Neuronal stem cell (in vitro differentiated cells): ENCODE results near the gene AOAH.

ENCODE experiments used
- DNase-seq: peaks from one replicate; pipeline ENCODE4 v3.0.0-alpha.2; 2013; ENCODE audit warnings: low spot score
- H2AFZ ChIP-seq: one replicate; pipeline ENCODE4 v1.6.1; 2013; ENCODE audit warnings: mild to moderate bottlenecking, low read length, inconsistent platforms
- H2AK5ac ChIP-seq: 2 replicates; pipeline ENCODE4 v1.6.1; 2013; ENCODE audit warnings: low read depth, mild to moderate bottlenecking, inconsistent platforms, low read length, moderate library complexity, mixed read lengths
- H2BK120ac ChIP-seq: 2 replicates; pipeline ENCODE4 v1.6.1; 2013; ENCODE audit warnings: low read depth, mild to moderate bottlenecking, inconsistent platforms, low read length, moderate library complexity, mixed read lengths
- H2BK12ac ChIP-seq: one replicate; pipeline ENCODE4 v1.6.1; 2013; ENCODE audit warnings: low read length, inconsistent platforms
- H2BK15ac ChIP-seq: 2 replicates; pipeline ENCODE4 v1.6.1; 2013; ENCODE audit warnings: mild to moderate bottlenecking, low read length, inconsistent platforms, mixed read lengths
- H2BK5ac ChIP-seq: one replicate; pipeline ENCODE4 v1.6.1; 2013; ENCODE audit warnings: inconsistent platforms, mild to moderate bottlenecking, low read length, moderate library complexity
- H3K14ac ChIP-seq: one replicate; pipeline ENCODE4 v1.6.1; 2013; ENCODE audit warnings: low read length, inconsistent platforms
- H3K18ac ChIP-seq: 2 replicates; pipeline ENCODE4 v1.6.1; 2013; ENCODE audit warnings: low read length, inconsistent platforms
- H3K23ac ChIP-seq: 2 replicates; pipeline ENCODE4 v1.6.1; 2013; ENCODE audit warnings: low read depth, mild to moderate bottlenecking, mixed read lengths, low read length, inconsistent platforms; ENCODE audit not compliant: poor library complexity
- H3K27ac ChIP-seq: replicated peaks from 3 replicates; pipeline ENCODE4 v1.5.1; 2013; ENCODE audit warnings: low read length, inconsistent platforms
- H3K27me3 ChIP-seq, 3 experiments: 2 replicates each; pipeline ENCODE4 v1.6.1; 2013; ENCODE audit warnings: low read length in 3 of 3, mild to moderate bottlenecking in 2 of 3, inconsistent platforms in 1 of 3, low read depth in 1 of 3, mixed read lengths in 1 of 3, moderate library complexity in 1 of 3; ENCODE audit not compliant: control insufficient read depth in 3 of 3, insufficient read depth in 3 of 3
- H3K36me3 ChIP-seq, 2 donors: replicated peaks in 1 of 2; 2 replicates each; pipeline ENCODE4 v1.6.1; 2013; ENCODE audit warnings: low read length in 2 of 2; ENCODE audit not compliant: control insufficient read depth in 2 of 2, insufficient read depth in 2 of 2
- H3K4ac ChIP-seq: 2 replicates; pipeline ENCODE4 v1.6.1; 2013; ENCODE audit warnings: inconsistent platforms, mild to moderate bottlenecking, low read length, moderate library complexity
- H3K4me1 ChIP-seq, 2 donors: 1 replicate in 1 of 2; 2 replicates in 1 of 2; pipeline ENCODE4 v1.6.1; 2013; ENCODE audit warnings: low read length in 2 of 2, low read depth in 1 of 2; ENCODE audit not compliant: control insufficient read depth in 2 of 2, insufficient read depth in 1 of 2
- H3K4me2 ChIP-seq: one replicate; pipeline ENCODE4 v1.6.1; 2013; ENCODE audit warnings: mild to moderate bottlenecking, low read length, inconsistent platforms; ENCODE audit not compliant: insufficient read depth, poor library complexity, severe bottlenecking
- H3K4me3 ChIP-seq, 2 donors: 2 replicates each; pipeline ENCODE4 v1.5.1; 2013; ENCODE audit warnings: low read length in 2 of 2, mild to moderate bottlenecking in 2 of 2, inconsistent platforms in 1 of 2, moderate library complexity in 1 of 2
- H3K79me1 ChIP-seq: one replicate; pipeline ENCODE4 v1.6.1; 2013; ENCODE audit warnings: low read depth, mild to moderate bottlenecking, inconsistent platforms, low read length, moderate library complexity
- H3K9ac ChIP-seq: one replicate; pipeline ENCODE4 v1.6.1; 2013; ENCODE audit warnings: mild to moderate bottlenecking, low read depth, low read length, inconsistent platforms; ENCODE audit not compliant: poor library complexity
- H3K9me3 ChIP-seq, 2 donors: replicated peaks in 1 of 2; 2 replicates each; pipeline versions ENCODE3 to v1.6.1; 2013; ENCODE audit warnings: low read length in 2 of 2, mild to moderate bottlenecking in 2 of 2, inconsistent platforms in 1 of 2, low read depth in 1 of 2, mixed read lengths in 1 of 2, moderate library complexity in 1 of 2; ENCODE audit not compliant: control insufficient read depth in 2 of 2, insufficient read depth in 1 of 2
- H4K8ac ChIP-seq: one replicate; pipeline ENCODE4 v1.6.1; 2013; ENCODE audit warnings: low read depth, mild to moderate bottlenecking, inconsistent platforms, low read length, moderate library complexity
- H4K91ac ChIP-seq: one replicate; pipeline ENCODE4 v1.6.1; 2013; ENCODE audit warnings: low read length, low read depth, mild to moderate bottlenecking, inconsistent platforms; ENCODE audit not compliant: poor library complexity
- WGBS, 2 donors: extraction: QIAGEN DNeasy Blood & Tissue Kit; methylation state at CpG; one replicate each; pipeline ENCODE4 v1.1.7; 2013; ENCODE audit warnings: missing lambda C conversion rate in 2 of 2, mixed read lengths in 1 of 2; ENCODE audit not compliant: insufficient read length in 2 of 2, insufficient replicate concordance in 1 of 2; ENCODE audit errors: extremely low coverage in 2 of 2; 5-methylcytosine and 5-hydroxymethylcytosine counted together

AOAH gene

DNA sequence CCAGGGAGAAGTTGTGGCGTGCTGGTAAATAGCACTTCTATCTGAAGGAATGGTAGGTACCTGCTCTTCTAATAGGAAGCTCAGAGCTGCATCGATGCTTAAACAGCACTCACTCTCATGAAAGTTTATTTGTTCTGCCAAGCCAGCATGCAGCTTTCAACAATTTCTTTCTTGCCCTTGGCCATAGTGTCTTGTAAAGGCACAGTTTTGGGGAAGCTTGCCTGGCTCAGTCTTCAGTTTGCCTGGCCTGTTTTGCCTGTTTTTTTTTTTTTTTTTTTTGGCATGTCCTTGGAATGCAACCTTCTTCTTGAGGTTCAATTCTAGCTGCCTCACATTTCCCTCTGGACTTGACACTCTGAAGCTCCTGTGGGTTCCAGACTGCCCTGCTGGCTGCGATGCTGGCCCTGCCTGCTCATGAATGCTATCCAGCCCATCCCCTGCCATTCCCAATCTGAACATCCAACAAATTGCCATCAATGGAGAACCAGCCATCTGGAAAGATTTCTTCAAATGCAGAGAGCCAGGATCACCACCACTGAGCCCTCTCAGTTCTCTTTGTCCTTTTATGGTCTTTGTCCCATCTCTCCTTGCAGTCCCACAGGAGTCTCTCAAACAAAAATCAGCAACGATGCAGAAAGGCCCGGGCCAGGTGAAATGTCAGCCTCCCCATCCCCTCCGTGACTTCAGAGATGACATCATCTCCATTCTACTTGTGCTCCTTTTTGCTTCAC, 200.8 kb downstream of the AOAH start:
- Histone ChIP-seq H4K91ac (no peak overlapping the region), H3K79me1 (no peaks in the 10 kb centered on the region), H3K4me1 (peaks cover 0 to 9% of the 10 kb centered on the region in 2 donors), H3K9me3 (no peaks in the 10 kb centered on the region), H3K9ac (no peak overlapping the region), H2BK15ac (no peak overlapping the region), H3K14ac (no peak overlapping the region), H2BK5ac (no peak overlapping the region), H3K18ac (no peak overlapping the region), H4K8ac (no peak overlapping the region), H2BK120ac (no peak overlapping the region), H3K23ac (no peak overlapping the region), H3K27me3 (no peaks in the 10 kb centered on the region), H3K36me3 (no peaks in the 10 kb centered on the region), H3K4me2 (no peak overlapping the region), H3K27ac (no peak overlapping the region), H2AK5ac (no peak overlapping the region), H2BK12ac (no peak overlapping the region), H3K4me3 (no peak overlapping the region), H2AFZ (no peak overlapping the region), H3K4ac (no peak overlapping the region)
- DNase-seq, result no peak
- WGBS, 2 donors, result no CpG with 5 or more reads among the region's 6 CpGs

- no peak overlapping the region for H3K23ac ChIP-seq
- no peak overlapping the region for H3K27ac ChIP-seq
- no peaks in the 10 kb centered on the region for H3K9me3 ChIP-seq
- H3K14ac ChIP-seq, result no peak overlapping the region
- no peaks in the 10 kb centered on the region for H3K36me3 ChIP-seq
- DNase-seq, result no peak
- H3K79me1 ChIP-seq, result no peaks in the 10 kb centered on the region
- H3K4me3 ChIP-seq, result no peak overlapping the region
- no peaks in the 10 kb centered on the region for H3K27me3 ChIP-seq
- no peak overlapping the region for H2AFZ ChIP-seq
- H3K18ac ChIP-seq, result no peak overlapping the region
- no peak overlapping the region for H2BK5ac ChIP-seq
- no peak overlapping the region for H4K8ac ChIP-seq
- no peak overlapping the region for H4K91ac ChIP-seq
- no peak overlapping the region for H2BK15ac ChIP-seq
- WGBS, 2 donors, result no CpG with 5 or more reads among the region's 10 CpGs
- H2AK5ac ChIP-seq, result no peak overlapping the region
- H2BK12ac ChIP-seq, result no peak overlapping the region
- H3K4me2 ChIP-seq, result no peak overlapping the region
- H3K9ac ChIP-seq, result no peak overlapping the region
- H3K4ac ChIP-seq, result no peak overlapping the region
- H2BK120ac ChIP-seq, result no peak overlapping the region
- H3K4me1 ChIP-seq, result peaks cover 0 to 9% of the 10 kb centered on the region in 2 donors
Measured at GRCh38 chr7:36522453-36523007, 201.8 kb downstream of the AOAH start.

DNA sequence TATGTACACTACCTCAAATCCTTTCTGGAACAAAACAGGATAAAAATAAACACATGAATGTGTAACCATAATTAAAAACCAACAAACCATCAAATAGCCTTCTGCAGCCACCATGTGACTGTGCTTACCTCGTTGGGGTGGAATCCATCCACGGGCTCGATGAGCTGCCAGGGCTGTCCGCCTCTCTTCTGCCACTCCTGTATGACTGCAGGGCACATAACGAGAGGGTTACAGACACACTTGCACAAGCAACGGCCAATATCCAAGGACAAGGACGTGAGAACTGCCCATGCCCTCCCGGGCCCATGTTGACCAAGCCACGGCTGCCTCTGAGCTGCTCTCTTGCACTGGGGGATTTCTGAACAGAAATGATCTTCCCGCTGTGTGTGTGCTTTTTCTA, 202.4 kb downstream of the AOAH start:
- Histone ChIP-seq H3K4me3 (no peak overlapping the region), H3K27ac (no peak overlapping the region), H3K4me1 (peaks cover 0 to 9% of the 10 kb centered on the region in 2 donors), H3K9me3 (no peaks in the 10 kb centered on the region), H2AFZ (no peak overlapping the region), H3K36me3 (no peaks in the 10 kb centered on the region), H3K18ac (peak overlapping the region; percentile 3), H3K79me1 (no peaks in the 10 kb centered on the region), H2BK12ac (no peak overlapping the region), H3K27me3 (no peaks in the 10 kb centered on the region), H4K91ac (no peak overlapping the region), H2BK120ac (no peak overlapping the region), H3K4me2 (no peak overlapping the region), H2BK15ac (no peak overlapping the region), H3K9ac (no peak overlapping the region), H3K14ac (no peak overlapping the region), H3K4ac (no peak overlapping the region), H3K23ac (no peak overlapping the region), H4K8ac (no peak overlapping the region), H2BK5ac (no peak overlapping the region), H2AK5ac (no peak overlapping the region)
- DNase-seq, result no peak
- no CpG with 5 or more reads among the region's 10 CpGs for WGBS, 2 donors

DNA sequence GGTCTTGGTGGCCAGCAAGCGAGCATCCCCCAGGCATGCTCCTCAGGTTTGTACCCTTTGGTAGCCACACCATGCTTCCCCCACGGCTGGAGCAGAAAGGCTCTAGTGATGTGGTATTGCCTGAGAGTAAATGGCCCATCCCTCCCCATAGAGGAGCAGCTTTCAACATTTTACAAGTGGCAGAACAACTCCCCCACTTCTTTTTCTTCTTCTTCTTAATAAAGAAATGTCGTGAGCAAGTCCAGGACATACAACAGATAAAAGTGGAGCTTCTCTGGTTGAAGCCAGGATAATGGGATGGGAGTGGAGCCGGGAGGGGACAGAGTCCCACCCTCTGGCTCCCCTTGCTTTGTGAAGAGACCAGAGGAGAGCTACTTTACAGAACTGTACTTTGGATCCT, 203.2 kb downstream of the AOAH start:
- Histone ChIP-seq H2AK5ac (no peak overlapping the region), H3K4me1 (peaks cover 5 to 12% of the 10 kb centered on the region in 2 donors), H4K91ac (no peak overlapping the region), H2AFZ (peak overlapping the region; percentile 3), H3K4me3 (no peak overlapping the region), H3K27me3 (no peaks in the 10 kb centered on the region), H2BK12ac (no peak overlapping the region), H3K79me1 (no peaks in the 10 kb centered on the region), H3K4ac (no peak overlapping the region), H2BK15ac (no peak overlapping the region), H3K4me2 (no peak overlapping the region), H3K23ac (no peak overlapping the region), H3K14ac (no peak overlapping the region), H2BK5ac (no peak overlapping the region), H3K36me3 (no peaks in the 10 kb centered on the region), H3K27ac (no peak overlapping the region), H4K8ac (no peak overlapping the region), H3K9ac (no peak overlapping the region), H3K18ac (no peak overlapping the region), H3K9me3 (no peaks in the 10 kb centered on the region), H2BK120ac (no peak overlapping the region)
- no CpG with 5 or more reads among the region's 4 CpGs for WGBS, 2 donors
- no peak for DNase-seq
